ENCODE measurements around the gene C5orf47. TPM values are rescaled to one million over a fixed set of nuclear protein-coding genes. Genes with fewer than 3 reads are reported as not detected.

Gene C5orf47
- polyA plus RNA-seq, 1 donor (not counting 4 experiments of a cell fraction or from before 2014, with no cell fraction given): 0.03 TPM

DNA sequence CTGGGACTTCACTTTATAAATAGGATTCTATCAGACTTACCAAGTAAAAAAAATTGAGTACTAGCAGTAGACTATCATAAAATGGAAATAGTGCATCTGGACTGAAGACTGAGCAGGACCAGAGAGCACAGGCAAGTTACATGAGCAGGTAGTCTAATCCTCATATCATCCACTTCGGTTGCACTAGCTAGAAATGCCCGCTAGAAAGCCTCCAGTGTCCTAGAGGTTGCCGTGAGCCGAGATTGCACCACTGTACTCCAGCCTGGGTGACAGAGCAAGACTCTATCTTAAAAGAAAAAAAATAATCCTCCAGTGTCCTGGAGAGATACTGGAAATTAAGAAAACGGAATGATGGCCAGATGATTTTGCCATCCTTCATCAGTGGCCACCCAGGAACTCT, 20.0 kb downstream of the C5orf47 start:
- no peak overlapping the region for H2AFZ ChIP-seq (ENCODE audit: control insufficient read depth, low read length)
- no peak for DNase-seq (ENCODE audit: low read depth, low spot score)
- no peaks in the 10 kb centered on the region for H3K9me3 ChIP-seq (ENCODE audit: control insufficient read depth, low read depth, low read length)
- no peak overlapping the region for H3K4me2 ChIP-seq (ENCODE audit: control insufficient read depth, extremely low read depth, insufficient read depth, low read depth, low read length)
- H3K27ac ChIP-seq (ENCODE audit: control insufficient read depth, insufficient read depth, low read length): no peak overlapping the region
- no peak overlapping the region for H3K9ac ChIP-seq (ENCODE audit: control insufficient read depth, extremely low read depth, insufficient read depth, low read length)
- H4K20me1 ChIP-seq (ENCODE audit: control insufficient read depth, extremely low read depth, insufficient read depth, low read length): no peaks in the 10 kb centered on the region
- H3K4me1 ChIP-seq (ENCODE audit: control insufficient read depth, extremely low read depth, insufficient read depth, low read length): no peaks in the 10 kb centered on the region
- no peaks in the 10 kb centered on the region for H3K27me3 ChIP-seq (ENCODE audit: control insufficient read depth, extremely low read depth, insufficient read depth, low read length)
- no peaks in the 10 kb centered on the region for H3K9me1 ChIP-seq (ENCODE audit: control insufficient read depth, extremely low read depth, insufficient read depth, low read length)
- H3K4me3 ChIP-seq (ENCODE audit: control insufficient read depth in 2 of 3, extremely low read depth in 1 of 3, insufficient read depth in 2 of 3, low read depth in 1 of 3, low read length in 3 of 3): no peak overlapping the region
- FAIRE-seq: no peak
- H3K36me3 ChIP-seq (ENCODE audit: control insufficient read depth in 2 of 2, extremely low read depth in 1 of 2, insufficient read depth in 2 of 2, low read length in 2 of 2): no peaks in the 10 kb centered on the region
- TF ChIP-seq EZH2 (IDR thresholded peaks at IDR 0.05; ENCODE audit: low read length): no peak
- no peak for TF ChIP-seq CTCF (optimal IDR thresholded peaks at IDR 0.05 in 1 of 3, IDR thresholded peaks at IDR 0.05 in 1 of 3, conservative IDR thresholded peaks at IDR 0.05 in 1 of 3; ENCODE audit: extremely low read depth in 1 of 3, insufficient read depth in 2 of 3, low read length in 3 of 3)
- dilution Hi-C loops (cut with MboI; ENCODE audit: extremely low pct_ligation_motif_present, low sequenced_read_pairs): no loop called here
- H3K79me2 ChIP-seq (ENCODE audit: control insufficient read depth, insufficient read depth, low read length): no peaks in the 10 kb centered on the region

DNA sequence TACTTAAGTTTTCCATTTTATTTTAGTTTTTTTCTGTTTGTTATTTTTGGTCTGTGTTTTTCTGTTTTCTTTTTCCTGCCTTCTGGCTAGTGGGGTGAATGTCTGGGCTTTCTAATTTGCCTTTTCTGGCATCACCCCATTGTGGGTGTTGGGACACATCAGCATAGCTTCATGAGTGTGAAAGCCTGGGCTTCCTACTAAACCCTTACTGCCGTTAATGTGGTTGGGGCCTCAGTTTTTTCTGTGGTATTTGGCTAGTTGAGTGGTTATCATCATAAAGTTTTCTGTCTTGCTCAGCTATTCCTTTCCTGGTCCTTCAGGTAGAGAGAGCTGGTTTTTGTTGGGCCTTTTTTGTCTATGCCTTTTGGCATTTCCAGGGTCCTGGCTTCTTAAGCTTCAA, 21.4 kb downstream of the C5orf47 start:
- no peak for FAIRE-seq

More for the DNA sequence above, 21.4 kb downstream of the C5orf47 start:
- H3K4me3 ChIP-seq (ENCODE audit: control insufficient read depth in 2 of 3, extremely low read depth in 1 of 3, insufficient read depth in 2 of 3, low read depth in 1 of 3, low read length in 3 of 3): no peak overlapping the region
- dilution Hi-C loops (cut with MboI; ENCODE audit: extremely low pct_ligation_motif_present, low sequenced_read_pairs): no loop called here
- H3K9me1 ChIP-seq (ENCODE audit: control insufficient read depth, extremely low read depth, insufficient read depth, low read length): no peaks in the 10 kb centered on the region
- no peak overlapping the region for H3K27ac ChIP-seq (ENCODE audit: control insufficient read depth, insufficient read depth, low read length)
- no peak overlapping the region for H3K9ac ChIP-seq (ENCODE audit: control insufficient read depth, extremely low read depth, insufficient read depth, low read length)
- H3K79me2 ChIP-seq (ENCODE audit: control insufficient read depth, insufficient read depth, low read length): no peaks in the 10 kb centered on the region
- TF ChIP-seq EZH2 (IDR thresholded peaks at IDR 0.05; ENCODE audit: low read length) (no peak), CTCF (optimal IDR thresholded peaks at IDR 0.05 in 1 of 3, IDR thresholded peaks at IDR 0.05 in 1 of 3, conservative IDR thresholded peaks at IDR 0.05 in 1 of 3; ENCODE audit: extremely low read depth in 1 of 3, insufficient read depth in 2 of 3, low read length in 3 of 3) (no peak)
- H3K4me1 ChIP-seq (ENCODE audit: control insufficient read depth, extremely low read depth, insufficient read depth, low read length): no peaks in the 10 kb centered on the region
- H3K4me2 ChIP-seq (ENCODE audit: control insufficient read depth, extremely low read depth, insufficient read depth, low read depth, low read length): no peak overlapping the region
- no peaks in the 10 kb centered on the region for H3K36me3 ChIP-seq (ENCODE audit: control insufficient read depth in 2 of 2, extremely low read depth in 1 of 2, insufficient read depth in 2 of 2, low read length in 2 of 2)
- H3K9me3 ChIP-seq (ENCODE audit: control insufficient read depth, low read depth, low read length): no peaks in the 10 kb centered on the region
- H4K20me1 ChIP-seq (ENCODE audit: control insufficient read depth, extremely low read depth, insufficient read depth, low read length): no peaks in the 10 kb centered on the region
- H2AFZ ChIP-seq (ENCODE audit: control insufficient read depth, low read length): no peak overlapping the region
- H3K27me3 ChIP-seq (ENCODE audit: control insufficient read depth, extremely low read depth, insufficient read depth, low read length): no peaks in the 10 kb centered on the region
- DNase-seq (ENCODE audit: low read depth, low spot score): no peak

Data from keratinocyte (primary cell).